Measurements from ENCODE around the gene EPB41L2. TPM values are rescaled to one million over a fixed set of nuclear protein-coding genes. Genes with fewer than 3 reads are reported as not detected.

The EPB41L2 gene
- total RNA-seq, 1 experiment from 2014 or later: 33.2 TPM

DNA sequence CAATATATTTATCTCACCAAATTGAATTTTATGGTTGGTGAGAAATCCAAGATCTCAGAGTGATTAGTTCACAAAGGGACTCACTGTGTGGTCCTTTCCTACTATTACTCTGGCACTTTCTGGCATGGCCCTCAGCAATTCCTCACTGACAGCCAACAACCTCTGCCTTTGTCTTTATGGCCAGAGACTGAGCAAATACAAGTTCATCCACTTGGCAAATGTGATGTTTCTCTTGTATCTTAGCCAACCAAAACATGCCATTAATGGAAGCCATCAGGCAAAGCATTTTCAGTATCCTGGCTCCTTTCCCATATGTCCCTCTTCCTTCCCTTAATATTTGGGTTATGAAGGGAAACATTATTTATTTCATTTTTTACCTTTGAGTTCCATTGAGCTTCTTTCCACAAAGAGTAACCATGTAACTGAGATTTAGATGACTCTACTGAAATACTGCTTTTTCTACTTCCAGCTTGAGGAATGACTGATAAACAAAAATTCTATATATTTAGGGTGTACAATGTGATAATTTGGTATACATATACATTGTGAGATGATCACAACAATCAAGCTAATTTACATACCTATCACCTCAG is 266.6 kb downstream of the EPB41L2 start:
- peak; percentile 74 for DNase-seq (ENCODE audit: low read depth)

DNA sequence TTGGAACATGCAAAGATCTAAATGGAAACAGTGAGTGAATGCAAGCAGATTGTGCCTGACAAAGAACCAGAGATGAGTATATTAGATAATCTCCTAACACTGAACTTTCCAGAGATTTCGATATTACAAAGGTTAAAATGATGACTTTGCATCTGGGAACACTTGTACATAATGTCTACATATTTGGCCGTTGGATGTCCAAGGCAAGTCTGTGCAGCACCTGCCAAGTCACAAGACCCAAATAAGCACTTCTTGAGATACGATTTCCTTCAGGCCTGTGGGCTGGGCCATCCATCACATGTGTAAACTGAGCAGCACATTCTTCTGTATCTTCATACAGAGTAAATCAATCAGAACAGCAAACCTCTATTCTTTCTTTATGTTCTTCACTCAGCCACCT is 268.3 kb downstream of the EPB41L2 start:
- no peak for DNase-seq (ENCODE audit: low read depth)

DNA sequence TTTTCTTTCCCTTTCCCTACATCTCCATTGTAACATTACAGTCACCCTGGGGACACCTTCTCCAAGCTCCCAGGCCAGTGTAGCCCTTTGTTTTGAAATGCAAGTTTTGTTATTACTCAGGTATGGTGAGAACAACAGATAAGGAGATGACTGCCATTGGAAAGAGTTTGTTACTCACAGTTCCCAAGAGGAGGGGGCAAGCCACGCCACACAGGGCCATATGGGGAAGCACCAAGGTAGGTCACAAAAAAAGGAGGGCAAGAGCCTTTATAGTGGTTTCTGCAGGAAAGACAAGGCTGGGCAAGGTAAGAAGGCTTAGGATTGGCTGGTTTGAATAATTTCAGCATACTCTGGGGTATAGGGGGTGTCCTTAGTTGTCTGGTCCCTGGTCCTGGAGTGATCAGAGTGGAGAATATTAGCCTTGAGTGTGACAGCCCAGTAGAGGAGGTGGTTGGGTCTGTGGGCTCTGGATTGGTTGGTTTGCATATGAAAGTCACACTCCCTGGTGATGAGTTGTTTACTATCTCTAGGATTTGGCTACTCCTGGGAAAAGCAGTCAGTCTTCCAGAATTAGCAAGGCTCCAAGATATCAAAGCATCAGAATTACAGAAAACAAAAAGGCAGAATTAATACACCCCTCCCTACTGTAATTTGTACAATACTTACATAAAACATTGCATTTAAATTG is 268.9 kb downstream of the EPB41L2 start:
- no peak for DNase-seq (ENCODE audit: low read depth)

Other genes starting within 250 kb of the EPB41L2 start
- not detected in 2 replicates for gene SMLR1, start 235.8 kb downstream of the EPB41L2 start, total RNA-seq (2014; rRNA removed; shearing (Covaris generic))
- gene AKAP7, start 72.2 kb upstream of the EPB41L2 start, total RNA-seq (2014; rRNA removed; shearing (Covaris generic)): 8.5 and 8.8 TPM in 2 replicates

Measured in RPMI7951 (cell line).